GM19438 (cell line): Measurements from ENCODE around the gene SEMA5A.
A peak's percentile ranks its signal among the peaks of the same experiment; 100 is the strongest.

ENCODE experiments used
- ATAC-seq: cut with Tn5 transposase; IDR thresholded peaks from one replicate; pipeline ENCODE4 v1.9.1; 2021; ENCODE audit warnings: low read depth; ENCODE audit not compliant: unreplicated experiment

Gene SEMA5A

DNA sequence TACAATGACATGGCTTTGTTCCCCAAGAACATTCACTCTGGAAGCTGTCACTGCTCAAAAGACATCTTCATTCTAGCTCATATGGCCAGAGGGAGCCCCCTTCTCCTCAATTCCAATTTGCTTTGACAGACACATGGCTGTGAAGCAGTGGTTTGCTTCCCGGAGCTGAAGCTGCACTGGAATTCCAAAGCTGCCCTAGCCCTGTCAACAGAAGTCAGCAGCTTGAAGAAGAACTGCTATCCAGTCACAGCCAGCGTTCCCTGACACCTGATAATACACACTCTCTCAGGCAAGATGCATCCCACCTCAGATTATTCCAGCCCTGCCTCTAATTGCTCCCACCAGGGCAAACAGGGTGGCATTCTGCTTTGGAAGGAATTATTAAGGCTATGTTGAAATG, 93.7 kb downstream of the SEMA5A start:
- no peak for ATAC-seq

DNA sequence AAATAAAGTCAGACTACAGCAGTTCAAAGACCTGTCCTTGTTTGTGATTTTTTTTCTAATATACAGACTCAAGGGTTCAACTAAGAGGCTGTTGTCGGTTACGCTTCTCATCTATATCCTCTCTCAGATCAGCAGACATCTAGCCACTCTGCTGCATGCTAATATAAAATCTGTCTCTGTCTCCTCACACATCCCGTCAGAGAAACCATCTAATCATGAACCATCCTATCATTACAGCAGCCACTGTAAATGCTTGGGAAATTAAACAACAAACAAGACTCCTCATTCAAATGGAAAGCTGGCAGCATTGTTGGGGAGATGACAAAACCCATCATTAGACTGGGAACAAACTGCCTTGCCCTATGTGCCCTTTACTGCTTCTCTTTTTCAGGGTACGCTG, 94.8 kb downstream of the SEMA5A start:
- no peak for ATAC-seq

- ATAC-seq: no peak
Measured at GRCh38 chr5:9447691-9448090, 98.2 kb downstream of the SEMA5A start.

GRCh38 chr5:9445826-9446388, 100.0 kb downstream of the SEMA5A start:
- ATAC-seq: no peak

GRCh38 chr5:9444346-9444745, 101.5 kb downstream of the SEMA5A start:
- ATAC-seq: no peak

- no peak for ATAC-seq
Measured at GRCh38 chr5:9441610-9442009, 104.3 kb downstream of the SEMA5A start.

DNA sequence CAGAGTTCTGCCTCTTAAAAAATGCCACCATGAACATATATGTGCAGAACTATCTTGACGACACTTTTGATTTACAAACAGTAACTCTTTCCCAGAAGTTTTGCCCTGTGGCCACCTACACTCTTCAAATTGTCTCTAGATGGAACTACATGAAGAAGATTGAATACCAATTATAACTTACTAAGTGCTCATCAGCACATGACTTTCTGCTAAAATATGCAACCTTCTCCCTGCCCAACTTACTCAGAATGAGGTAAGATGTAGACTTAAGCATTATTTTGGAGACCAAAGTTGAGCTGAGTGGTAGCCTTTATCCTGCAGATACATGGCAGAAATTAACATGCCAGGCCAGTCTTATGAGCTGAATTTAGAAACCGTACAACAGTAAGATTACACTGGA, 105.4 kb downstream of the SEMA5A start:
- no peak for ATAC-seq

DNA sequence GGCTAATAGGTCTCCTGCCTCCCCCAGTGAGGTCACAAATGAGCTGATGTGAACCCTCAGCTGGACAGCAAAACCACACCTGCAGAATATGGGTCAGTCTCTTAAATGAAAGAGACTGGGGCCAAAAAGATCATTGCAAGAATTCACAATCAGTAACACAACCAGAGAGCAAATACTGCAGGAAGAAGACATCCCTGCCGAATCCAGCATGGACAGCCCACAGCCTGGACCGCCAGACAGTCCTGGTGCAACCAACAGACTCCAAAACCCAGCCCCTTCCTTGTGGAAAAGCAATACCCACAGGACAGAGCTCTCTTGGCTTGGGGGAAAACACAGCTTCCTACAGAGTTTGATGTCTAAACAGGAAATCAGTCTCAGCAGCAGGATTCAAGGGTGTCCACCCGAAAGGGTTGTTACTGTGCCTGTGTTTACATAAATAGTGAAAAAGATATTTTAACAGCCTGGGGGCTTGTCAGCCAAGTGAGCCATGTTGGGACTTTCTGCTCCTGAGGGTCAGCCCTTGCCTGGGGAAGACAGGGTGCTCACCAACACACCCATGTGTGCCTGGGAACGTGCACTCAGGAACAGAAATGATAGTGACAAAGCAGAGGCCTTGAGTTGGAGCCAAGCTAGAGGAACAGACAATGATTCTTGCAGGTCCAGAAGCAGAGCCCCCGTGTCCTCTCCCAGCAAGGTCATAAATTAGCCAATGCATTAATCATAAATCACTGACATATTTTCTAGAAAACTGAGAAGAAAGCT, 106.2 kb downstream of the SEMA5A start:
- ATAC-seq: no peak

DNA sequence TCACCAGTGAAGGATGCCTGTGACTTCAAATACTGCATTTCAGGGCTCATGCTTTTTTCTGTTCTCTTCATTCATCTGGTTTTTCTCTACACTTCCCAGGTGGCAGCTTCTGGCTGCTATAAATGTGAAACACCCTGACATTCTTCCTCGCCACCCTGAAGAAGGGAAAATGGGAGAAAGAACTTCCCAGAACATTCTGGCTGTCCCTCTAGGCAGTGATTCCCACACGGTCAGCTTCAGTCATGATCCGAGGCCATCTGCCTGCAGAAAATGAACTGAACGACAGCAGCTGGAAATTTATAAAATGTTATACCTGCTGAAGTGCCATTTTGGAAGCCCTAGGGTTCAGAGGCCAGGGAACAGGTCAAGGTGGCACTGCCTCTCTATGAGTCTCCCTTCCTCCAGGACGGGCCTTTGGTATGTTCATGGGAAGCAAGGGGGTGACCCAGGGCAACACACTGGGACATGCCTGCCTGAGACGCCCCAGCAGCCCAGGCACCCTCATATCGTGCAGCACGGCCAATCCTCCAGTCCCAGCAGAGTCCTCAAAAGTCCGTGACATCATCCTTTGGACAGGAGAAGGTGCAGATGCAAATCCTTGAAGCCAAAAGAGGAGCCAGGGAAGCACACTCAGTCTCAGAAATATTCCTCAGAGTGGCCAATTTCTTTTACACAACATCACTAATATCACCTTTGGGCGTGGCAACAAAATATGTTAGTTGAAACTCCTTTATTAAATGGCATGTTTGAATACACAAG, 107.1 kb downstream of the SEMA5A start:
- ATAC-seq: no peak

DNA sequence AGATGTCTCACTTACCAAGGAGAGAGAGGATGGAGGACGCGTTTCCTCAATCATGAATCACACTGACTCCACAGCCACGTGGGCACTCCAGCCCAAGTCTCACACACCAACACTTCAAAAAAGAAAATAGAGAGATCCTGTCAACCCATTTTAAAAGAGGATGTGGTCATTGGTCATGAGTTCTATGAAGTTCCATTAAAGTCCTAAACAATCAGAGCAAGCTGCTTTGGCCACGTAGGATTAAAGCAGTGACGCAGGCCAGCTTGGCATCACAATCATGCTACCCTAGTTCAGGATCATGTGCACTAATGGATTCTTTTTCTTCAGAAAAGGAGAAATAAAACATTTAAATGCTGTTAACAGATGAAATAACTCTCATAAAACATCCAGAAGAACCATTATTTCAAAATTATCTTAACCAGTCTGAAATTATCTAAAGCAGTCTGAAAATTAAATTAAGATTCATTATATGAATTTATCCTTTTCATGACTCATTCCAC, 108.1 kb downstream of the SEMA5A start:
- no peak for ATAC-seq

- no peak for ATAC-seq
Measured at GRCh38 chr5:9431496-9432258, 114.2 kb downstream of the SEMA5A start.

DNA sequence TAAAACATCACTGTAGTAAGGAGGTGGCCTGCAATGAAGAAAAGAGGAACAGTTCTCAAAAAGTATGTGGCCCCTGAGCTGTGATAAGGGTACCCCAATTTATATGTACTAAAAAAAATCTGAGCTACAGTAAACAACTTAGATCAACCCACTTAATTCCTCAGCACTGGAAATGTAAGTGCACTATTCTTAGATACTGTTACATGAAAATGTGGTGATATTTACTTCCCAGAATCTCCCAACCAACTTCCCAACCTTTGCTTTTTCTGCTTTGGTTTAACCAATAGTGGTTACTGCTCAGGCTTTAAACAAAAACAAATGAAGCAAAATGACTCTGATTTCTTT, 114.8 kb downstream of the SEMA5A start:
- ATAC-seq: no peak

- no peak for ATAC-seq
Measured at GRCh38 chr5:9430306-9430705, 115.6 kb downstream of the SEMA5A start.

- no peak for ATAC-seq
Measured at GRCh38 chr5:9429691-9430215, 116.1 kb downstream of the SEMA5A start.

GRCh38 chr5:9428272-9428671, 117.6 kb downstream of the SEMA5A start:
- ATAC-seq: peak; percentile 79

DNA sequence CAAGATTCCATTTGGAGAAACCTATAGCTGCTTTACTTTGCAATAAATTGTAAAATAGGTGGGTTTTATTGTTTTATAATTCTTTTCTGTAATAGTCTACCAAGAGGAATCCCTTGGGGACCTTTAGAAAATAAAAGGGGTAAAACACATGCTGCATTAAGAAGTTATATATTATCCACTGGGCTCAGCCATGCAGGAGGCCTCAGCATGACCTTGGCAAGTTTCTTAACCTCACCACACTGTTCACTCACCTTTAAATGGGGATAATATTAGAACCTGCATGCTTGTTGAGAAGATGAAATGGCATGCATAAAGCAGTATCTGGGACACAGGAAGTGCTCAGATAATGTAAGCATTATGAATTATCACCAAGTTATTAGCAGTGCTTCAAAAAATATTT, 120.2 kb downstream of the SEMA5A start:
- ATAC-seq: no peak

DNA sequence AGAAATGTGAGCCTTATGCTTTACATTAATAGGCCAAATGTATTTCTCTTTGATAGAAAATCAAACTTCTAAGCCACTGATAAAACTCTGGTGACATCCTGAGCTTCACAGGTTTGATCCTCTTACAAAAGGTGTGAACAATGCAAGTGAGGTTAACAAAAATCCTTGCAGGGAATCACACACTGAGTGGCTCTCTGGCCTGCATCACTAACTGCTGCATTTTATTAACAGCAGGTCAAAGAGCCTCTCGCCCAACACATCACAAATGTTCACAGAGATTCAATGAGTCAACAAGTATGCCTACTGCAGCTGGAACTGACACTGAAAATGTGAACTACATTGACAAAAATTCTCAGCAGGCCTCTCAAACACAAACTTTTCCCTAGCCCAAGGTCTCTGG, 122.3 kb downstream of the SEMA5A start:
- ATAC-seq: no peak

GRCh38 chr5:9421884-9422283, 124.0 kb downstream of the SEMA5A start:
- ATAC-seq: no peak

DNA sequence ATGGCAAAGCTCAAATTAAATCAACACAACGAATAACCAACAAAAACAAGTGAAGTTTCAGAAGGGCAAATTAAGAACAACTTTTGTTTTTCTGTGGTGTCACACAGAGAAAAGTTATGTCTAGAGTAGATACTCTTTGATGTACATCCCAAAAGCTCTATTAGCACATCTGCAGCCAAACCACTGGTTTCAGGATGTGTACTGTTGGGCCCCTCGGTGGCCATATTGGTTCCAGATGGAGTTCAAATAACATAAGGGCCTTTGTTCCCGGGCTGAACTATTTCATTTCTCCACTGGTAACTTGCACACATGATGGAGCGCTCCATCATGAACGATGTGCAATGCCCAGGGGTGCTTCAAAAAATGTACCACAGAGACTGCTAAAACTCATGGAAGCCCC, 126.1 kb downstream of the SEMA5A start:
- no peak for ATAC-seq

DNA sequence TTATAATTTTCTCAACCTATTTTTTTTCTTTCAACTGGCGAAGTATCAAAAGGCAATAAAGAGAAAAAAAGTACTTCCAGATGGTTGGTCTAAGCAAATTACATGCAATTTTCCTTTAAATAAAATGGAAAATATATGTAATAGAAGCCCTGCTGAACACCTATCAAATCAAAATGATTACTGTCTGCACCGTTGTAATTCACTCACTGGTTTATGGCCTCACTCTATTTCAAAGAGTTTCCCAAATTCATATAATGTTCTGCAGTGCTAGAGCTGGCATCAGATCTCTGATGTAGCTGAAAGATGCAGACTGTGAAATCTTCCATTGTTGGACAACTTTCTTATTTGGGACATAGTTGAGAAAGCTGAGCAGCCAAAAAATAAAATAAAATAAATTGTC, 130.3 kb downstream of the SEMA5A start:
- no peak for ATAC-seq

- no peak for ATAC-seq
Measured at GRCh38 chr5:9415091-9415490, 130.8 kb downstream of the SEMA5A start.
